SK-MEL-5 (cell line): ENCODE data around the gene CCZ1B. TPM values are rescaled to one million over a fixed set of nuclear protein-coding genes. Genes with fewer than 3 reads are reported as not detected.
"Not testable (repeated sequence)": the region's sequence is repeated elsewhere in the genome, so short reads cannot be mapped to it uniquely, and the experiment has no call there.

ENCODE experiments used
- DNase-seq: peaks from one replicate; pipeline ENCODE4 v3.0.0-alpha.2; 2016; ENCODE audit warnings: low read depth, low spot score
- in situ Hi-C: cut with HindIII; loops from 2 replicates; pipeline ENCODE4 v1.10.0; 2016; ENCODE audit warnings: low sequenced_read_pairs, high pct_unique_total_duplicates, low pct_unique_long_range_greater_than_20kb
- total RNA-seq: library from RNA; depleted of rRNA; stranded (reverse); fragments of >200 nt; shearing (Covaris generic); gene quantifications from 2 replicates; pipeline ENCODE4 v1.2.3, GENCODE V29; 2014; rRNA removed

Gene CCZ1B
- total RNA-seq, 1 experiment from 2014 or later = 45.2 TPM

- in situ Hi-C loops, DNase-seq: not testable (repeated sequence)
Observed at GRCh38 chr7:6794276-6794675, 31.8 kb downstream of the CCZ1B start.

GRCh38 chr7:6792113-6792872, 33.8 kb downstream of the CCZ1B start:
- peak; percentile 47 for DNase-seq
- in situ Hi-C loops = not testable (repeated sequence)

GRCh38 chr7:6789353-6789752, 36.7 kb downstream of the CCZ1B start:
- DNase-seq, in situ Hi-C loops: not testable (repeated sequence)

- in situ Hi-C loops, DNase-seq: not testable (repeated sequence)
Observed at GRCh38 chr7:6781581-6781980, 44.5 kb downstream of the CCZ1B start.

GRCh38 chr7:6761186-6761585, 64.9 kb downstream of the CCZ1B start:
- in situ Hi-C loops, DNase-seq: not testable (repeated sequence)

- DNase-seq, in situ Hi-C loops: not testable (repeated sequence)
Observed at GRCh38 chr7:6753964-6754363, 72.1 kb downstream of the CCZ1B start, which contains the start of gene RSPH10B2. TSS of gene RSPH10B2 (plus strand) at chr7:6754103. CDS start at chr7:6757678, 3,575 bp downstream.

- DNase-seq, in situ Hi-C loops: not testable (repeated sequence)
Observed at GRCh38 chr7:6750173-6750572, 75.9 kb downstream of the CCZ1B start.

- in situ Hi-C loops, DNase-seq: not testable (repeated sequence)
Observed at GRCh38 chr7:6749335-6749734, 76.7 kb downstream of the CCZ1B start.

Other genes starting within 250 kb of the CCZ1B start
- 92.4 and 94.5 TPM in 2 replicates for gene ZDHHC4, start 248.8 kb downstream of the CCZ1B start, total RNA-seq
- gene INTS15, start 236.3 kb downstream of the CCZ1B start, total RNA-seq = 18.5 and 28.2 TPM in 2 replicates
- gene ZNF853, start 210.7 kb downstream of the CCZ1B start, total RNA-seq = 0.16 and 0.35 TPM in 2 replicates
- gene ZNF316, start 189.0 kb downstream of the CCZ1B start, total RNA-seq = 15.5 and 18.3 TPM in 2 replicates
- gene ZNF12, start 119.3 kb downstream of the CCZ1B start, total RNA-seq = 44.9 and 56.1 TPM in 2 replicates
- 0.11 and 0.34 TPM in 2 replicates for gene RSPH10B2, start 72.2 kb downstream of the CCZ1B start, total RNA-seq